Glutamatergic neuron (in vitro differentiated cells): ENCODE results near the gene NPTXR. TPM values are rescaled to one million over a fixed set of nuclear protein-coding genes. Genes with fewer than 3 reads are reported as not detected.
A peak's percentile ranks its signal among the peaks of the same experiment; 100 is the strongest.

Experiments used
- DNase-seq: peaks from one replicate; pipeline ENCODE4 v3.0.0; 2022
- H3K27ac Mint-ChIP-seq: one replicate; pipeline ENCODE4 v1.8.0; 2020; ENCODE audit warnings: mild to moderate bottlenecking, mixed read lengths, inconsistent platforms; ENCODE audit not compliant: unreplicated experiment
- H3K27me3 Mint-ChIP-seq: one replicate; pipeline ENCODE4 v1.8.0; 2020; ENCODE audit warnings: mild to moderate bottlenecking, moderate library complexity, mixed read lengths, inconsistent platforms; ENCODE audit not compliant: unreplicated experiment
- H3K36me3 Mint-ChIP-seq: one replicate; pipeline ENCODE4 v1.8.0; 2020; ENCODE audit warnings: mild to moderate bottlenecking, mixed read lengths, inconsistent platforms; ENCODE audit not compliant: unreplicated experiment
- H3K4me1 Mint-ChIP-seq: one replicate; pipeline ENCODE4 v1.8.0; 2020; ENCODE audit warnings: mild to moderate bottlenecking, low read depth, mixed read lengths, inconsistent platforms; ENCODE audit not compliant: unreplicated experiment
- H3K4me3 Mint-ChIP-seq: one replicate; pipeline ENCODE4 v1.8.0; 2020; ENCODE audit warnings: mild to moderate bottlenecking, mixed read lengths, inconsistent platforms; ENCODE audit not compliant: unreplicated experiment
- H3K9me3 Mint-ChIP-seq: one replicate; pipeline ENCODE4 v1.8.0; 2020; ENCODE audit warnings: mild to moderate bottlenecking, moderate library complexity, mixed read lengths, inconsistent platforms; ENCODE audit not compliant: unreplicated experiment
- total RNA-seq: library from RNA; stranded (reverse); fragmentation: NEBNext Ultra II Directional; extraction: Animal tissue kit (Norgen Biotek cat#: 25700); gene quantifications from one replicate; pipeline ENCODE4 v1.2.1, GENCODE V29; 2021; ENCODE audit not compliant: unreplicated experiment
- TF ChIP-seq, protein P1 (sequence below): fragments of 200-600 bp; sonication (generic); IDR thresholded peaks from one replicate; pipeline ENCODE4 v1.5.0; 2021; ENCODE audit not compliant: partially characterized antibody, unreplicated experiment

Gene NPTXR
- total RNA-seq, 1 donor from 2014 or later: 9.2 TPM

DNA sequence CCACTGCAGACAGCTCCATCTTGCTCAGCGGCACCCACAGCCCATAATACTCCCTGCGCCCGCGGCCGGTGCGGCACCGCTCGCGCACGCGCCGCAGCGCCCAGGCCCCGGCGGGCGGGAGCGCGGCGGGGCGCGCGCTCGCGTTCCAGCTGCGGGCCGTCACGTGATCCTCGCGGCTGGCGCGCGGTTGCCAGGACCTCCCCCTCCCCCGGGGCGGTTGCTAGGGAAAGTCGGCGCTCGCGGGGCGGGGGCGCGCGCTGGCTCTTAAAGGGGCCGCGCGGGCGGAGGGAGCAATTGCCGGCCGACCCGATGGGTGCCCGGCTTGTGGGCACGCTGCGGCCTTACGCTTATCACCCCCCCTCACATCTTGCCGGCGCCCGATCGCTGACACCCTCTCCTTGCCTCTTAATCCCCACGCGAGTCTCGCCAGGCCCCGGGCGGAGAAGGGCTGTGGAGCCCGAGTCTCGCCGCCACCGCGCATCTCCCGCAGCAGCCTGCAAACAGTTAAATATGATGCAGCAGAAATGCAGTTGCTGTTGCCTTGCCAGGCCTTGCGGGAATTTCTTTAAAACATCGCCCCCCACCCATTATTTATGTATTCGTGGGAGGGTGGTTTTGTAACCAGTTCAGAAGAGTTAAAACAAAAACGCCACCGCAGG, 28.5 kb upstream of the NPTXR start, which contains the start of gene CBX6:
Gene CBX6 (minus strand): TSS at position 45 of the 659 bp plus-strand sequence. CDS start 26 bp downstream, at position 19.
- Mint-ChIP-seq H3K27ac (peak within 1 kb of the TSS; percentile 98), H3K27me3 (peaks cover 2% of the 10 kb centered on the region), H3K4me1 (peaks cover 19% of the 10 kb centered on the region)

DNA sequence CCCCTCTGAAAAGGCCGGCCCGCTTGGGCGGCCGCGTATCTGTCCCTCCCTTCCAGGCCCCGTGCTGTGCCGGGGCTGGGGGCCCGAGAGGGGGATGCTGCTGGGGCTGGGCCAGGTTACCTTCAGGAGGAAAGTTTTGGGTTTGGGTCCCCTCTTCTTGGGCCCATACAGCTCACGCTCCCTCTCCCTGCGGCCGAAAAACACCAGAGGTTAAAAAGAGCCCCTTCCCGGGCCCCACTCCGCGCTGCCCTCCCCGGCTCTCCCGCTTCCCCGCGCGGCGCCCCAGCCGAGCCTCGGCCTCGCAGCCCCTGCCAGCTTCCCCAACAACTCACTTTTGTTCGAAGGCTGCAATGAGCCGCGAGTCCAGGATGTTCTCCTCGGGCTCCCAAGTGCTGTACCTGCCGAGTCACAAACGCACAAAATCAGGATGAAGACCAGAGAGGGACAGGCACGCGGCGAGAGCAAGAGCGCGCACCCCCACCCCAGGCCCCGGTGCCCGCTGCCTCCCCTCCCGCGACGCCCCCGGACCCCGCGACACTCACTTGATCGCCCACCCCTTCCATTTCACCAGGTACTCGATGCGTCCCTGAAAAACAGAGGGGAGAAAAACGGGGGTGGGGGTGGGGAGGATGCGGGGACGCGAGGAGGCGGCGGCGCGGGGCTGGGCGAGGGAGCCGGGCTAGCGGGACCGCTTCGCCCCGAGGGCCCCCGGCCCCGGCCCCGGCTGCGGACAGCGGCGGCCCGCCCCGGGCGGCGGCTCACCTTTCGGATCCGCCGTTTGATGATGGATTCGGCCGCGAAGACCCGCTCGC, 27.7 kb upstream of the NPTXR start:
- TF ChIP-seq, protein P1, sequence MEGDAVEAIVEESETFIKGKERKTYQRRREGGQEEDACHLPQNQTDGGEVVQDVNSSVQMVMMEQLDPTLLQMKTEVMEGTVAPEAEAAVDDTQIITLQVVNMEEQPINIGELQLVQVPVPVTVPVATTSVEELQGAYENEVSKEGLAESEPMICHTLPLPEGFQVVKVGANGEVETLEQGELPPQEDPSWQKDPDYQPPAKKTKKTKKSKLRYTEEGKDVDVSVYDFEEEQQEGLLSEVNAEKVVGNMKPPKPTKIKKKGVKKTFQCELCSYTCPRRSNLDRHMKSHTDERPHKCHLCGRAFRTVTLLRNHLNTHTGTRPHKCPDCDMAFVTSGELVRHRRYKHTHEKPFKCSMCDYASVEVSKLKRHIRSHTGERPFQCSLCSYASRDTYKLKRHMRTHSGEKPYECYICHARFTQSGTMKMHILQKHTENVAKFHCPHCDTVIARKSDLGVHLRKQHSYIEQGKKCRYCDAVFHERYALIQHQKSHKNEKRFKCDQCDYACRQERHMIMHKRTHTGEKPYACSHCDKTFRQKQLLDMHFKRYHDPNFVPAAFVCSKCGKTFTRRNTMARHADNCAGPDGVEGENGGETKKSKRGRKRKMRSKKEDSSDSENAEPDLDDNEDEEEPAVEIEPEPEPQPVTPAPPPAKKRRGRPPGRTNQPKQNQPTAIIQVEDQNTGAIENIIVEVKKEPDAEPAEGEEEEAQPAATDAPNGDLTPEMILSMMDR: no peak
- DNase-seq: peak; percentile 35
- H3K36me3 Mint-ChIP-seq: no peaks in the 10 kb centered on the region
- H3K27me3 Mint-ChIP-seq: peaks cover 2% of the 10 kb centered on the region
- no peak overlapping the region for H3K27ac Mint-ChIP-seq
- H3K9me3 Mint-ChIP-seq: peaks cover 7% of the 10 kb centered on the region
- H3K4me1 Mint-ChIP-seq: peaks cover 19% of the 10 kb centered on the region
- H3K4me3 Mint-ChIP-seq: peak overlapping the region; percentile 91

More for the DNA sequence above, 28.5 kb upstream of the NPTXR start, which contains the start of gene CBX6:
- H3K36me3 Mint-ChIP-seq: no peaks in the 10 kb centered on the region
- peaks cover 7% of the 10 kb centered on the region for H3K9me3 Mint-ChIP-seq
- DNase-seq: peak; percentile 98
- H3K4me3 Mint-ChIP-seq: peak within 1 kb of the TSS; percentile 98
- TF ChIP-seq, protein P1: no peak

DNA sequence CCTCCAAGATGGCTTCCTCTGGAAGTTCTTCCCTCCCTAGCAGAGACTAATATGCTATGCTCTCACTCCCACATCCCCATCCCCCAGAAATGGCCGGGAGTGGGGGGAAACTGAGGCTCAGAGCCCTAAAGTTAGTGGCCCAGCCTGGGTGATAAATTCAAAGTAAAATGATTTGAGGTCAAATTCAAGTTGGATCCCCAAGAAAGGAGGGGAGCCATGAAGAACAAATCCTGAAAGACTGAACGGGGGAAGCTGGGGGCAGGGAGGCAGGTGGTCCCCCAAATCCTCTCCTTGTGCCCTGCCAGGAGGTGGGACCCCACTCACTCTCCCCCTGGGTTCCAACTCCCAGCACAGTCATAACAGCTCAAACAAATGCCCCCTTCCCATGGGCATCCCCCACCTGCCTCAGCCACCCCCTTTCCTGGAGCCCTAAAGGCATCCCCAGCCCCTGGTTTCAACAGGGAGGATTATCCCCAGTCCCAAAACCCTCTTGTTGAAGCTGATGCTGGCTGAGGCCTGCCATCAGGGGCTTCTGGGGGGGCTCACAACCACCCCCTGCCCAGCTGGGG, 27.0 kb upstream of the NPTXR start:
- H3K9me3 Mint-ChIP-seq: peaks cover 7% of the 10 kb centered on the region
- H3K4me3 Mint-ChIP-seq: peak overlapping the region; percentile 91
- TF ChIP-seq, protein P1: no peak
- no peak overlapping the region for H3K27ac Mint-ChIP-seq
- DNase-seq: no peak
- no peaks in the 10 kb centered on the region for H3K36me3 Mint-ChIP-seq
- H3K27me3 Mint-ChIP-seq: peaks cover 2% of the 10 kb centered on the region
- peaks cover 19% of the 10 kb centered on the region for H3K4me1 Mint-ChIP-seq

DNA sequence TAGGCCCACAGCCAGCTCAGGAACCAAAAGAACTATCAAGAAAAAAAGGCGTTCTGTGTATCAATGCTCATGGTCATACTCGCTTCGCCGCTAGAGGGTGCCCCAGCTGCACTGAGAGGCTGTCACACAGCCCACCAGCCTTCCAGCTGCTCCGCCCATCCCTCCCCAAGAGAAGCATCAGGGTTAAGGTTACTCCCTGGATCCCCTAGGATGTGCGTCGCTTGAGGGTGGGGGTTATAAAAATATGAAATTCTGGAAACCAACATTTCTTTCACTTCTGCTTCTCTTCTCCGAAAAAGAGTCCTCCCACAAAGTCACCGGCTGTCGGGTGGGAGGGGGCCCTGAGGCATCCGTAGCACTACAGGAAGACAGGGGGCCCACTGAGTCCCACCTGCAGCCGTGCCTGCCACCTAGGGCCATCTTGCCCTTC, 26.5 kb upstream of the NPTXR start:
- peaks cover 7% of the 10 kb centered on the region for H3K9me3 Mint-ChIP-seq
- DNase-seq: peak; percentile 94
- no peaks in the 10 kb centered on the region for H3K36me3 Mint-ChIP-seq
- no peak overlapping the region for H3K27ac Mint-ChIP-seq
- H3K4me1 Mint-ChIP-seq: peaks cover 21% of the 10 kb centered on the region
- TF ChIP-seq, protein P1: peak; percentile 89
- H3K4me3 Mint-ChIP-seq: peak overlapping the region; percentile 91
- H3K27me3 Mint-ChIP-seq: peaks cover 2% of the 10 kb centered on the region

DNA sequence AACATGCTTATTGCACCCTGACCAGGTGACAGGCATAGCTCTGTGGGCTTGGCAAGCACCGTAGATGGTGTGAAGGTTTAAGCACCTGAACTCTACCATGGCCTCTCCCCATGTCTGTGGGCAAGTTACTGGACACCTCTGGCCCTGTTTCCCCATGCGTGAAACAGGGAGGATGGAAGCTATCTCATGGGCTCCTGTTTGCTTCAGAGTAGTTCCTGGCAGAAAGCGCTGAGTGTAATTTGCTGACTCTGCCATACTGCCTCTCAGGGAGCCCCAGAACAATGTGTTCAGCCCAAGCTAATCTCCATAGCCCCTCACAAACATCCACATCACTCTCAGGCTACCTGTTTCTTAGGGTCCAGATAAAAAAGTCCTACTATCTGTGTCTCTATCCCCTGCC, 25.8 kb upstream of the NPTXR start:
- H3K27ac Mint-ChIP-seq: no peak overlapping the region
- no peaks in the 10 kb centered on the region for H3K36me3 Mint-ChIP-seq
- H3K9me3 Mint-ChIP-seq: peaks cover 7% of the 10 kb centered on the region
- H3K4me3 Mint-ChIP-seq: no peak overlapping the region
- peaks cover 21% of the 10 kb centered on the region for H3K4me1 Mint-ChIP-seq
- DNase-seq: no peak
- peaks cover 2% of the 10 kb centered on the region for H3K27me3 Mint-ChIP-seq
- TF ChIP-seq, protein P1: no peak
